Coronary artery (tissue), 2 donors: ENCODE measurements around the gene ANKRD27.
"Not testable (repeated sequence)": the region's sequence is repeated elsewhere in the genome, so short reads cannot be mapped to it uniquely, and the experiment has no call there.

Experiments
- DNase-seq: peaks from one replicate; pipeline ENCODE4 v3.0.0-alpha.2; 2017; ENCODE audit warnings: low spot score
- H3K27ac ChIP-seq, 2 donors: fragments of 200-600 bp; sonication (generic); one replicate each; pipeline ENCODE4 v1.5.1; 2016 to 2019
- H3K4me3 ChIP-seq: fragments of 200-600 bp; sonication (generic); 2 replicates; pipeline ENCODE4 v1.5.1; 2016; ENCODE audit warnings: mild to moderate bottlenecking, moderate library complexity
- CTCF ChIP-seq: fragments of 200-600 bp; sonication (generic); IDR thresholded peaks from one replicate; pipeline ENCODE4 v1.5.1; 2019; ENCODE audit warnings: antibody characterized with exemption

ANKRD27 gene

GRCh38 chr19:32711747-32712146 is 36.8 kb upstream of the ANKRD27 start:
- DNase-seq, result no peak
- no peak for TF ChIP-seq CTCF
- Histone ChIP-seq H3K27ac (no peak overlapping the region), H3K4me3 (no peak overlapping the region)

DNA sequence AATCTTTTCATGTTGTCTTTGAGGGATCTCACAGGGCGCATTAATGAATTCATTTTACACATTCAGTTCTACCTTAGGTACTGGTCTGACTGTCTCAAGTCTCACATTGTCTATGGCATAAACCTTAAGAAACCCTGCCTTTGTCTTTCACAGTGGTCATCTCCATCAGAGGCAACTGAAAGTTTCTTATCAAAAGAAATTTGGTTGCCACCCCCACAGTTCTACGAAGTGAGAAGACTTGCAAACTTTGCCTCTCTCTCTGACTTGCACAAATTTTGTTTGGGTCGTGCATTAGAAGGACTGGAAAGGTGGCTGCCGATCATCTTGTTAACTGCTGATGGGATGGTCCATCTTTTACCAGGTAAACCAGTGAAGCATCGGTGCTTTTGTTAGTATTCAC is 34.1 kb upstream of the ANKRD27 start:
- H3K4me3 ChIP-seq, result no peak overlapping the region
- DNase-seq, result no peak
- no peak overlapping the region for H3K27ac ChIP-seq
- TF ChIP-seq CTCF, result no peak

- DNase-seq, result no peak
- no peak overlapping the region for H3K4me3 ChIP-seq
- TF ChIP-seq CTCF, result no peak
These were observed 33.5 kb upstream of the ANKRD27 start for GRCh38 chr19:32708457-32708856.

DNA sequence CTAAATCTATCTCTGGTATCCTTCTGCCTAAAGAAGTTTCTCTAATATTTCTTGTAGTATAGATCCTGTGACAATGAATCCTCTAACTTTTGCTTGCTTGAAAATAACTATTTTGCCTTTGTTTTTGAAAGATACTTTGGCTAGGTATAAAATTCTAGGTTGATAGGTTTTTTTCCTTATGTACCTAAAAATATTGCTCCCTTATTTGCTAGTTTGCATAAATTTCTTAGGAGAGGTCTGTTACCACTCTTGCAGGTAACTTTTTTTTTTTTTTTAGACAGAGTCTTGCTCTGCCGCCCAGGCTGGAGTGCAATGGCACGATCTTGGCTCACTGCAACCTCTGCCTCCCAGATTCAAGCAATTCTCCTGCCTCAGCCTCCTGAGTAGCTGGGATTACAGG is 29.0 kb upstream of the ANKRD27 start:
- DNase-seq, H3K4me3 ChIP-seq, H3K27ac ChIP-seq: not testable (repeated sequence)

More at GRCh38 chr19:32708457-32708856, 33.5 kb upstream of the ANKRD27 start:
- H3K27ac ChIP-seq, result no peak overlapping the region

GRCh38 chr19:32702010-32702409 is 27.0 kb upstream of the ANKRD27 start:
- no peak for TF ChIP-seq CTCF
- DNase-seq, result no peak

DNA sequence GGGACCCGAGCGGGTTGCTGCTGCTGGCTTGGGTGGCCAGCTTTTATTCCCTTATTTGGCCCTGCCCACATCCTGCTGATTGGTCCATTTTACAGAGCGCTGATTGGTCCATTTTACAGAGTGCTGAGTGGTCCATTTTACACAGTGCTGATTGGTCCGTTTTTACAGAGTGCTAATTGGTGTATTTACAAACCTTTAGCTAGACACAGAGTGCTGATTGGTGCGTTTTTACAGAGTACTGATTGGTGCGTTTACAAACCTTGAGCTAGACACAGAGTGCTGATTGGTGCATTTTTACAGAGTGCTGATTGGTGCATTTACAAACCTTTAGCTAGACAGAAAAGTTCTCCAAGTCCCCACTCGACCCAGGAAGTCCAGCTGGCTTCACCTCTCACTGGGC is 25.1 kb upstream of the ANKRD27 start:
- H3K27ac ChIP-seq, H3K4me3 ChIP-seq, DNase-seq: not testable (repeated sequence)

More at GRCh38 chr19:32702010-32702409, 27.0 kb upstream of the ANKRD27 start:
- Histone ChIP-seq H3K27ac (no peak overlapping the region), H3K4me3 (no peak overlapping the region)

DNA sequence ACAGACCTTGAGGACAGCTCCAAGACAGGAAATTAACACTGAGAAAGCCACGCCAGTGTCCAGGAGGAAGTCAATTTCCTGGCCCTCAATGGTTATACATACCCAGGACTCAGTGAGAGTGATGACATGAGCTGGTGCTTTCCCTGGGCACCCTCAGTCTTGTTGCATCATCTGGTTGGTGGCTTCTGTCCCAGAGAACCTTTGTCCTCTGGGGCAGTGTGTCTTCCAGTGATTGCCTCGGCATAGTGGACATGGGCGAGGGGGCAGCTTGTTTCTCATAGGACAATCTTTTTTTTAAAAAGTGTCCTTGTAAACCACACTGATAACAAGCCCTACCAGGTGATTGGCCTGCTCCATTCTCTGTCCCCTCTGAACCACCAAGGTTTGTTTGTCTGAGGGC is 21.8 kb upstream of the ANKRD27 start:
- not testable (repeated sequence) for DNase-seq, H3K4me3 ChIP-seq, H3K27ac ChIP-seq

GRCh38 chr19:32695506-32695905 is 20.5 kb upstream of the ANKRD27 start:
- not testable (repeated sequence) for DNase-seq, H3K27ac ChIP-seq, H3K4me3 ChIP-seq

GRCh38 chr19:32694851-32695250 is 19.9 kb upstream of the ANKRD27 start:
- peak overlapping the region; percentile 81 for H3K4me3 ChIP-seq
- H3K27ac ChIP-seq, DNase-seq: not testable (repeated sequence)

DNA sequence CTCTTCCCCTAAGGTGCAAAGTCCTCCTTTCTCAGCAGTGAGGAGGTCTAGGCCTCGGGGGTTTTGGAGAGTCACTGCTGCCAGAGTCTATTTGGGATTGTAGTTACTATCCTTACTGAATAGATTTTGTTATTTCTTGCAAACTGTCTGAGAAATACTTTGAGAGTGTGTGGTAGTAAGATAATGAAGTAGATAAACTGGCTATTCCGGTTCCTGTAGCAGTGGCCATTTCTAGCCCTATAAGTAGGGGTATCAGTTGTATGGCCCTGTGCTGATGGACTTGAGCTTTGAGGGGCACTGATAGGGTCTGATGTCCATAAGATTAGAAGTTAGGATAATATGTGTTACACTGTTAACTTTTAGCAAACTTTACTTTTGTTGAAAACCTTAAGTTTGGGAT is 19.3 kb upstream of the ANKRD27 start:
- H3K27ac ChIP-seq, DNase-seq: not testable (repeated sequence)
- H3K4me3 ChIP-seq, result peak overlapping the region; percentile 81

DNA sequence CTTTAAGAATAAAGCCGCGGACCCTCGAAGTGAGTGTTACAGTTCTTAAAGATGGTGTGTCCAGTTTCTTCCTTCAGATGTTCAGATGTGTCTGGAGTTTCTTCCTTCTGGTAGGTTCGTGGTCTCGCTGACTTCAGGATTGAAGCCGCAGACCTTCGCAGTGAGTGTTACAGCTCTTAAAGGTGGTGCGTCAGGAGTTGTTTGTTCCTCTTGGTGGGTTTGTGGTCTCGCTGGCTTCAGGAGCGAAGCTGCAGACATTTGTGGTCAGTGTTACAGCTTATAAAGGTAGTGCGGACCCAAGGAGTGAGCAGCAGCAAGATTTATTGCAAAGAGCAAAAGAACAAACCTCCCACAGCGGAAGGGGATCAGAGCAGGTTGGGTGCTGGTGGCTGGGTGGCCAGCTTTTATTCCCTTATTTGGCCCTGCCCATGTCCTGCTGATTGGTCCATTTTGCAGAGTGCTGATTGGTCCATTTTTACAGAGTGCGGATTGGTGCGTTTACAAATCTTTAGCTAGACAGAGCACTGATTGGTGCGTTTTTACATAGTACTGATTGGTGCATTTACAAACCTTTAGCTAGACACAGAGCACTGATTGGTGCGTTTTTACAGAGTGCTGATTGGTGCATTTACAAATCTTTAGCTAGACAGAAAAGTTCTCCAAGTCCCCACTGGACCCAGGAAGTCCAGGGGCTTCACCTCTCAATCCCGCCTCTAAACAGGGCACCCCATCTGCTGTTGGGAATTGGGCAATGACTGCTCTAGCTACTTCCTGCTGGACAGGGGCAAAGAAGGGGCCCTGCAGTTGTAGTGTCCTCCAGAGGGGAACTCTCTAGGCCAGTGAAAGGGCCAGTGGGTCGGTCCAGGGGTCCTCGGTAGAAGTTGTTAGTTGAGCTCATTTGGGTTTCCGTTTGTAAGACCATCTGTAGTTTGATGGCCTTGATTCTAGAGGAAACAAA is 18.4 kb upstream of the ANKRD27 start:
- not testable (repeated sequence) for H3K27ac ChIP-seq, DNase-seq
- H3K4me3 ChIP-seq, result peak overlapping the region; percentile 81
